ENCODE data around the gene IDH3A.
A peak's percentile ranks its signal among the peaks of the same experiment; 100 is the strongest.

The IDH3A gene

GRCh38 chr15:78149068-78149804, at the start of gene IDH3A:
Gene IDH3A (plus strand): TSS chr15:78149362. CDS start chr15:78149404, 42 bp downstream.
- TF ChIP-seq JUND (IDR thresholded peaks at IDR 0.05; ENCODE audit: low read depth), result no peak
- in situ Hi-C loops (cut with HindIII; ENCODE audit: low pct_unique_long_range_greater_than_20kb, low sequenced_read_pairs), result no loop called here
- peak; percentile 84 to 98 for DNase-seq (ENCODE audit: low read depth in 1 of 2, low spot score in 1 of 2)

DNA sequence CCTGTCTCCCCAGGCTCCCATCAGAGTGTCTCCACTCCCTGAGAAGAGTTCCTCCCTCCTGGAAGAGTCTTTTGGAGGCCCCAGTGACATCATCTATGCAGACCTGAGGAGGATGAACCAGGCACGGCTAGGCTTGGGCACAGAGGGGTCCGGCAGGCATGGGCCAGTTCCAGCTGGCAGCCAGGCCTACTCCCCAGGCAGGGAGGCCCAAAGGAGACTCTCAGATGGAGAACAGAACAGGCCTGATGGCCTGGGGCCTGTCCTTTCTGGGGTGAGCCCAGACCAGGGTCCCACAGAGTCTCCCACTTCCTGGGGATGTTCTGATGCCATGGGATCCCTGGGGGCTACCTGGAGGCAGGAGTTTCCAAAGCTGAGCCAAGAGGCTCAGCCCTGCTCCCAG, 48.3 kb upstream of the IDH3A start:
- in situ Hi-C loops (cut with HindIII; ENCODE audit: low pct_unique_long_range_greater_than_20kb, low sequenced_read_pairs), result no loop called here

GRCh38 chr15:78101423-78102105, 47.6 kb upstream of the IDH3A start:
- in situ Hi-C loops (cut with HindIII; ENCODE audit: low pct_unique_long_range_greater_than_20kb, low sequenced_read_pairs), result no loop called here
- no peak for TF ChIP-seq JUND (IDR thresholded peaks at IDR 0.05; ENCODE audit: low read depth)
- peak in 1 of 2 experiments; percentile 90 for DNase-seq (ENCODE audit: low read depth in 1 of 2, low spot score in 1 of 2)

More for the DNA sequence above, 48.3 kb upstream of the IDH3A start:
- no peak for TF ChIP-seq JUND (IDR thresholded peaks at IDR 0.05; ENCODE audit: low read depth)
- no peak for DNase-seq (ENCODE audit: low read depth in 1 of 2, low spot score in 1 of 2)

DNA sequence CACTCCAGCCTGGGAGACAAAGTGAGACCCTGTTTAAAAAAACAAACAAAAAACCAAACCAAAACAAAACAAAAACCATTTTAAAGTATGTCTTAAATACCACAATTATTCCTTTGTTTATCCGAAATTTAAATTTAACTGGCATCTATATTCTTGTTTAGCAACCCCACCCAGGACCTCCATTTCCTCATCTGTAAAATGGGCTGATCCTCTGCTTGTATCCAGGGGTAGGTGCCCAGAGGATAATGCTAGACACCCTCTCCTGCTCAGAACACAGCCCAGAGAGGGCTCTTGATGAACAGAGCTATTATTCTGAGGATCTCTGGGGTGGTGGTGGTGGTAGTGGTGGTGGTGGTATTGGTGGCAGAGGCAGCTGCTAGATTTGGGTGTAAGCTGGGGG, 47.0 kb upstream of the IDH3A start:
- in situ Hi-C loops (cut with HindIII; ENCODE audit: low pct_unique_long_range_greater_than_20kb, low sequenced_read_pairs), result no loop called here
- no peak for DNase-seq (ENCODE audit: low read depth in 1 of 2, low spot score in 1 of 2)

DNA sequence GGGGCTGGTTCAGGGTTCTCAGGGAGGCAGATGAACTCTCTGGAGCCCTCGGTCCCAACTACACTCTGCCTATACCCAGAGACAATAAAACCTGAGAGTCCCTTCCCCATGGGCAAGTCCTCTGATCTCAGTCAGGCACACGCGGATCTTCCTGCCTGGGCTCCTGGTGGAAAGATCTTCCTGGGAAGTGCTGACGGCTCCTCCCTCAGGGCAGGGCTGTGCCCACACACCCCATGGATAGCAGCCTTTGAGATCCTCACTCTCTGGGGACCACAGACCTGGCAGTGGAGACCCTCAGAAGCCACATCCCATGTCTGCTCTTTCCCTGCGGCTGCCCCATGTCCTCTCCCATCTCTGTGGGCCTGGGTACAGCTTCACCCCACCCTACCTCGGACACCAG, 46.4 kb upstream of the IDH3A start:
- no peak for TF ChIP-seq JUND (IDR thresholded peaks at IDR 0.05; ENCODE audit: low read depth)
- in situ Hi-C loops (cut with HindIII; ENCODE audit: low pct_unique_long_range_greater_than_20kb, low sequenced_read_pairs), result no loop called here
- DNase-seq (ENCODE audit: low read depth in 1 of 2, low spot score in 1 of 2), result no peak

More for the DNA sequence above, 47.0 kb upstream of the IDH3A start:
- TF ChIP-seq JUND (IDR thresholded peaks at IDR 0.05; ENCODE audit: low read depth), result no peak

DNA sequence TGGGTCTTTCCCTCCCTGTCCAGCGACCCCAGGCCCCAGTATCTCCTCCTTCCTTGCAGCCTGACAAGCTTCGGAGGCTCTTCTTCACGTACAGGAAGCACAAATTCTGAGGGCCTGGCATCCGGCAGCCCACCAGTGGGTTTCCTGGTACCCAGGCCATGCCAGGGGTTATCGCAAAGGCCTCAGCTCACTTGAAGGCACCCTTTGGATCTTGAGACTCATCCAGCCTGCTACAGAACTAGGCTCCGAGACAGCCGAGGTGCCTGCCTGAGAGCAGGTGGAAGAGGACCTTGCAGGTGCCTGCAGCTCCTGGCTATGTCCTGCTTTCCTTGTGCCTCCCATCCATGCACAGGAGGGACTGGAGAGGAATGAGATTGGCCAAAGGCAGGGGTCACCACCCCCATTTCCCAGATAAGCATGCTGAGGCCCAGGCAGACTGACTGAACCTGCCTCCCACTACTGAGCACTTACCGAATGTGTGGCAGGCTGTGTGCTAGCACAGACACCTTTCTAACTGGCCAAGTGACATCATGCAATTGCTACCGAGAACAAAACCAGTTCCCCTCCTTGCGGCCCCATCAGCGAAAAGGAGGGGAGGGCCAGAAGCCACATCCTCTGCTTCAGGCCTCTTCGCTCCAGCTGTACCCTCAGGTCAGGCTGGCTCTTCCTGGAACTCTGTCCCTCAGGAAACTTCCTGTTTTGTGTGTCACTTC, 45.6 kb upstream of the IDH3A start:
- in situ Hi-C loops (cut with HindIII; ENCODE audit: low pct_unique_long_range_greater_than_20kb, low sequenced_read_pairs), result no loop called here
- peak in 1 of 2 experiments; percentile 19 for DNase-seq (ENCODE audit: low read depth in 1 of 2, low spot score in 1 of 2)
- TF ChIP-seq JUND (IDR thresholded peaks at IDR 0.05; ENCODE audit: low read depth), result no peak

- peak in 1 of 2 experiments; percentile 17 for DNase-seq (ENCODE audit: low read depth in 1 of 2, low spot score in 1 of 2)
- in situ Hi-C loops (cut with HindIII; ENCODE audit: low pct_unique_long_range_greater_than_20kb, low sequenced_read_pairs), result no loop called here
- TF ChIP-seq JUND (IDR thresholded peaks at IDR 0.05; ENCODE audit: low read depth), result no peak
Measured at GRCh38 chr15:78104119-78104479, 45.1 kb upstream of the IDH3A start.

- in situ Hi-C loops (cut with HindIII; ENCODE audit: low pct_unique_long_range_greater_than_20kb, low sequenced_read_pairs), result no loop called here
- TF ChIP-seq JUND (IDR thresholded peaks at IDR 0.05; ENCODE audit: low read depth), result no peak
Measured at GRCh38 chr15:78104566-78105475, 44.3 kb upstream of the IDH3A start.

DNA sequence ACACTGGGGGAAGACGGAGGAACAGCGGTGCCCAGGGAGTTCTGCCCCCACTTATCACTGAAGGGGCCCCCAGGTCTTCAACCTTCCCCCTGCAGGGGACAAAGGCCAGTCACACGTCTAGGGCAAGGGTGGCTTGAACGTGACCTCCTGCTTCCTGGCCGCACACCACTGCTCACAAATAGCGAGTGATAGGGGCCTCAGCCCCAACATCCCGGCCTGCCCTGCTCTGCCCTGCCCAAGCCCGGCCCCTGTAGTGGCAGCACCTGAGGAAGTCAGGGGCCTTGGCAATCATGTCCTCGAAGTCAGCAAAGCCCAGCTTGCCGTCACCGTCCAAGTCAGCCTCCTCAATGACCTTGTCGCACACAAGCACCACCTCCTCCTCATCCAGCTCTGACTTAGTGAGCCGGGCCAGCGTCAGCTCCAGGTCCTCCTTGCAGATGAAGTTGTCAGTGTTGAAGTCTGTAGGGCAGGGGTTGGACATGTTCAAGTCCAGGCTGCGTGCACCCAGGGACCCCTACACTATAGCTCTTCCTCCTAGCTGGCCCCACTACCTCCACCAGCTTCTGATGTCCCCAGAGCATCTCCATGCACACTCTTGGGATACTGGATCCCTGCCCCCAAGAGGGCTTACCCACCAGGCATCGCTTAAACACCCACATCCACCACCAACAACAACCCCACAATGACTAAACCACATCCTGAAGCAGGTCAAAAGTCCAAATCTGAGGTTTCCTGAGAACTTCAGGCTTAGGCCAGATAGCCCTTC, 43.5 kb upstream of the IDH3A start:
- in situ Hi-C loops (cut with HindIII; ENCODE audit: low pct_unique_long_range_greater_than_20kb, low sequenced_read_pairs), result no loop called here
- no peak for DNase-seq (ENCODE audit: low read depth in 1 of 2, low spot score in 1 of 2)
- no peak for TF ChIP-seq JUND (IDR thresholded peaks at IDR 0.05; ENCODE audit: low read depth)

More at GRCh38 chr15:78104566-78105475, 44.3 kb upstream of the IDH3A start:
- DNase-seq (ENCODE audit: low read depth in 1 of 2, low spot score in 1 of 2), result no peak

DNA sequence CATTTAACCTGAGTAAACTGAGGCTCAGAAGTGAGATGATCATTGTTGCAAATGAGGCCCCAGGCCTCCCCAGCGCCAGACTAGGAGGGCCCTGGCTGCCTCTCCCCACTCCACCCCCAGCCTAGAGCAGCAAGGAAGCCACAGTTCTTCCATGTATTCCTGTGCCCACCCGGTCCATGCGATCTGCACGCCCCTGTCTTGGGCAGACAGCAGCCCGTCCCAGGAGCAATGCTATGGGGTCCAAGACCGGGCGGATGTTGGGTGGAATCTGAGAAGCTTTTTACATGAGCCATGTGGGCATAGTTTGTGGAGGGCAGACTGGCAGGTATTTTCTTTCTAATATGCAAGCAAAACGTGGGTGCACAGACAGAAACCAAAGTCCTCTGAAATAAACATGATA, 41.7 kb upstream of the IDH3A start:
- no peak for TF ChIP-seq JUND (IDR thresholded peaks at IDR 0.05; ENCODE audit: low read depth)
- in situ Hi-C loops (cut with HindIII; ENCODE audit: low pct_unique_long_range_greater_than_20kb, low sequenced_read_pairs), result no loop called here
- no peak for DNase-seq (ENCODE audit: low read depth in 1 of 2, low spot score in 1 of 2)

DNA sequence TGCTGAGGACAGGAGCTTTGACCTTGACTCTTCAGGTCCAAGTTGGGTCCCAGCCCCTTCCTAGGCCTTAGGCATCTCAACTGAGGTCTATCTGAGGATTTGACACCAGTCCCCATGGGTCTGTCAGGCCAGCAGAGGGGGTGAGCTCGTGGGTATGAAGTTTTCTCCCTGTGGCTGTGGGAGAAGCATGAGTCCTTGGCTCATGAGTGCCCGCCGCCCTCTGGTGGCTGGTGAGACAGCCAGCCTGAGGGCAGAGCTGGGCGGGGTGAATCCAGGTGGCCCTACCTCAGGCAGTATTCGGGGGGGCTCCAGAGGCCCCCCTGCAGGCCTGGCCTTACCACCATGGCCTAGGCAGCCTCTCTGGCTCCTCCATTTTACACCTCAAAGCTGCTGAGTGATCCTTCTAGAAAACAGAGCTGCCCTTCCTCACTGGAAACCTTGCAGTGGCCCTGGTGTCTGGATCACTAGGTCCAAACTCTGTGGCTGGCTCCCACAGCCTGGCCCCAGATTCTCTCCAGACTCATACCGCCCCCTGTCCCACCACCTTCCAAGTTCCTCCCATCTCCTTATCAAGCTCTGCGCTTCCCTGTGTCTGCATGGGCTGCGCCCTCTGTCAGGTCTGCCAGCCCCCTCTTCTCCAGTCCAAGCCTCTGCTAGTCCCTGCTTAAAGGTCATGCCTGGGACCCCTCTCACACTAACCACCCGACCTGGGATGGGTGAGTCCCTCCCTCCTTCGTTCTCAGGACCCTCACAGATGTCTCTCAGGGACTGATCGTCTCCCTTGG, 40.7 kb upstream of the IDH3A start:
- in situ Hi-C loops (cut with HindIII; ENCODE audit: low pct_unique_long_range_greater_than_20kb, low sequenced_read_pairs), result no loop called here
- DNase-seq (ENCODE audit: low read depth in 1 of 2, low spot score in 1 of 2), result peak; percentile 83 to 92

More for the DNA sequence above, 40.7 kb upstream of the IDH3A start:
- TF ChIP-seq JUND (IDR thresholded peaks at IDR 0.05; ENCODE audit: low read depth), result no peak
